Epithelial cell of proximal tubule (primary cell): ENCODE data around the gene GLYR1. TPM values are rescaled to one million over a fixed set of nuclear protein-coding genes. Genes with fewer than 3 reads are reported as not detected.

ENCODE experiments used
- DNase-seq: peaks from one replicate; pipeline ENCODE4 v3.0.0-alpha.2; 2011; ENCODE audit warnings: low read depth
- H3K4me3 ChIP-seq: 2 replicates; pipeline ENCODE4 v1.5.1; 2011; ENCODE audit warnings: low read depth, mild to moderate bottlenecking, low read length
- CTCF ChIP-seq: conservative IDR thresholded peaks from 2 replicates; pipeline ENCODE4 v1.5.1; 2012; ENCODE audit warnings: low read depth, mild to moderate bottlenecking, low read length
- total RNA-seq: library from RNA; depleted of rRNA; stranded (reverse); fragments of >200 nt; gene quantifications from 2 replicates; pipeline ENCODE4 v1.2.3, GENCODE V29; 2015

GLYR1 gene
- total RNA-seq, 1 donor from 2014 or later = 33.1 TPM

- H3K4me3 ChIP-seq = no peak overlapping the region
- DNase-seq = no peak
- no peak for TF ChIP-seq CTCF
Measured at GRCh38 chr16:4754865-4755264, 92.2 kb downstream of the GLYR1 start.

- H3K4me3 ChIP-seq = no peak overlapping the region
- TF ChIP-seq CTCF = no peak
- DNase-seq = no peak
Measured at GRCh38 chr16:4753227-4753626, 93.9 kb downstream of the GLYR1 start.

Other genes with a start within 250 kb of the GLYR1 start
- 9.2 and 10.4 TPM in 2 replicates for gene UBALD1, start 232.4 kb downstream of the GLYR1 start, total RNA-seq
- 40.6 and 41.3 TPM in 2 replicates for gene MGRN1, start 222.5 kb downstream of the GLYR1 start, total RNA-seq
- 23.8 and 37.4 TPM in 2 replicates for gene NUDT16L1, start 153.7 kb downstream of the GLYR1 start, total RNA-seq
- gene ANKS3, start 113.0 kb downstream of the GLYR1 start, total RNA-seq = 13.7 and 22.4 TPM in 2 replicates
- 2.0 TPM in 1 of 2 replicates, not detected in the other for gene DNAAF8, start 112.8 kb downstream of the GLYR1 start, total RNA-seq
- 6.9 and 7.6 TPM in 2 replicates for gene ZNF500, start 80.1 kb downstream of the GLYR1 start, total RNA-seq
- gene SEPTIN12, start 58.9 kb downstream of the GLYR1 start, total RNA-seq = not detected in 2 replicates
- gene SMIM22, start 51.9 kb downstream of the GLYR1 start, total RNA-seq = 0.98 and 12.2 TPM in 2 replicates
- 18.8 and 39.6 TPM in 2 replicates for gene ROGDI, start 44.7 kb downstream of the GLYR1 start, total RNA-seq
- 24.5 and 30.0 TPM in 2 replicates for gene UBN1, start 193 bp upstream of the GLYR1 start, total RNA-seq
- 9.1 and 21.0 TPM in 2 replicates for gene PPL, start 89.9 kb upstream of the GLYR1 start, total RNA-seq
- gene SEC14L5, start 111.0 kb upstream of the GLYR1 start, total RNA-seq = under 0.01 TPM in 1 of 2 replicates, not detected in the other
- 15.8 and 25.6 TPM in 2 replicates for gene NAGPA, start 186.6 kb upstream of the GLYR1 start, total RNA-seq
- not detected in 2 replicates for gene C16orf89, start 218.7 kb upstream of the GLYR1 start, total RNA-seq
- 21.9 and 31.9 TPM in 2 replicates for gene ALG1, start 224.6 kb upstream of the GLYR1 start, total RNA-seq